Testis (tissue), 2 donors: ENCODE measurements around the gene CLEC2D.

Source experiments
- CTCF ChIP-seq, 3 experiments: fragments of 450-650 bp in 2 of 3; fragments of 200-600 bp in 1 of 3; sonication (generic) in 1 of 3; IDR thresholded peaks; one replicate each; pipeline ENCODE4 v1.5.1; 2016 to 2019; ENCODE audit warnings: antibody characterized with exemption in 3 of 3, mild to moderate bottlenecking in 2 of 3, moderate library complexity in 1 of 3
- POLR2A ChIP-seq: fragments of 450-650 bp; IDR thresholded peaks from one replicate; pipeline ENCODE4 v1.6.1; 2017; ENCODE audit warnings: antibody characterized with exemption, mild to moderate bottlenecking, moderate library complexity

GRCh38 chr12:9674226-9674590, 4.7 kb downstream of the CLEC2D start:
- TF ChIP-seq CTCF (IDR thresholded peaks at IDR 0.05) (no peak), POLR2A (no peak)
